GM21390 (cell line): ENCODE measurements around the gene CRLF2.
"Not testable (repeated sequence)": the region's sequence is repeated elsewhere in the genome, so short reads cannot be mapped to it uniquely, and the experiment has no call there.

Source experiments
- ATAC-seq: cut with Tn5 transposase; IDR thresholded peaks from one replicate; pipeline ENCODE4 v1.9.1; 2021; ENCODE audit not compliant: unreplicated experiment

CRLF2 gene

GRCh38 chrX:1169189-1169588 is 43.3 kb downstream of the CRLF2 start:
- no peak for ATAC-seq

- ATAC-seq: no peak
Observed at GRCh38 chrX:1167918-1168481, 44.4 kb downstream of the CRLF2 start.

GRCh38 chrX:1167466-1167865 is 45.0 kb downstream of the CRLF2 start:
- no peak for ATAC-seq

DNA sequence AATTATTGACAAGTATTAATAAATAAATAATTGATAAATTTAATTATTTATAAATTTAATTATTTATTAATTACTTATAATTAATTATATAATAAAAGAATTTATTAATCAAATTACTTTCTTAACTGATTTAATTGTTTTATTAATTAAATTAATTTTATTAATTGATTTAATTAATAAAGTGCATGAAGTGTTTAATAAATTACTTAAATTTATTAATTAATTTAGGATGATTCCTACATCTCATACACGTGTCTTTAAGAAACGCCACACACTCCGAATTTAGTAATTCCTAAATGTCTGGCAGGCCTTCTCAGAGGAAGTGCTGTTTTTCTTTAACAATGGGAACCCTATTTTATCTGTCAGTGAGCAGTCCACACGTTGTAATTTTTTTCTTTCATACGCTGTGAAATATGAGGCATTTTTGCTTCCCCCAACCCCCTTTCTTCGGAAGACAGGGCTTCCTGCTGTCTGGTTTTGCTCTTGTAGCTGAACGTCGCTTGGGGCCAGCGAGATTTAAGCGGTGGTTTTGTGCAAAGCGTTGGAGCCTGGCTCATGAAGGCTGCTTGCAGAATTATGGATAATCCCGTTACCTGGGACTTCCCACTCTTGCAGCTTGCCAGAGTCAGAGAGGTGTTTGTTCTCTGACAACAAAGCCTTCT is 46.8 kb downstream of the CRLF2 start:
- no peak for ATAC-seq

DNA sequence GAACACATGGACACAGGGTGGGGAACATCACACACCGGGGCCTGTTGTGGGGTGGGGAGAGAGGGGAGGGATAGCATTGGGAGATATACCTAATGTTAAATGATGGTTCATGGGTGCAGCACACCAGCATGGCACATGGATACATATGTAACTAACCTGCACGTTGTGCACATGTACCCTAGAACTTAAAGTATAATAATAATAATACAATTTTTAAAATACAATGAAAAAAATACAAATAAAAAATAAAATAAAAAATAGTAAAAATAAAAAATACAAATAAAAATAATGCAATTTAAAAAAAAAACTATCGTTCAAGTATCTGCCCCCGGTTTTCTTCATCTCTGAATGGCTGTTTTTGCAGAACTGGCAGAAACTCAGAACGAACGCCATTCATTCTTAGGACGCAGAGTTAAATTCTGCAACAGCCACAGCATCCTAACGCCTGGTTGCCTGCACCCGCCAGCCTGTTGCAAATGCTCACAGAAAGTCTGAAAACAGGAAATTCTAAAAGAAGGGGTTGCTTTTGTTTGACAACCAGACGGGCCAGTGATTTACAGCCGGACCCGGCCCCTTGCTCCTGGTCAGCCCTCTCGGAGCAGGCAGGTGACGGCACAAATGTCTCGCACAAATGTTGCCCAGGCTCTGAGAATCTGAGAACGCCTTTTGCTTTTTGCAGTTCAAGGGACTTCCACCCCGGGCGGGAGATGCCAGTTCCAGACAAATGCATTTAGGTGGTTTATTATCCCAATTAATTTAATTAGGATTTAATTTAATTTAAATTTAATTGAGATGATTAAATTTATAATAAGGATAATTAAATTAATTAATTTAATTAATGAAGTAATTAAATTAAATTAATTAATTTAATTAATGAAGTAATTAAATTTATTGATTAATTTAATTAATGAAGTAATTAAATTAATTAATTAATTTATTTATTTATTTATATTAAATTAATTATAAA is 47.8 kb downstream of the CRLF2 start:
- ATAC-seq: no peak

GRCh38 chrX:1163231-1163630 is 49.2 kb downstream of the CRLF2 start:
- no peak for ATAC-seq

DNA sequence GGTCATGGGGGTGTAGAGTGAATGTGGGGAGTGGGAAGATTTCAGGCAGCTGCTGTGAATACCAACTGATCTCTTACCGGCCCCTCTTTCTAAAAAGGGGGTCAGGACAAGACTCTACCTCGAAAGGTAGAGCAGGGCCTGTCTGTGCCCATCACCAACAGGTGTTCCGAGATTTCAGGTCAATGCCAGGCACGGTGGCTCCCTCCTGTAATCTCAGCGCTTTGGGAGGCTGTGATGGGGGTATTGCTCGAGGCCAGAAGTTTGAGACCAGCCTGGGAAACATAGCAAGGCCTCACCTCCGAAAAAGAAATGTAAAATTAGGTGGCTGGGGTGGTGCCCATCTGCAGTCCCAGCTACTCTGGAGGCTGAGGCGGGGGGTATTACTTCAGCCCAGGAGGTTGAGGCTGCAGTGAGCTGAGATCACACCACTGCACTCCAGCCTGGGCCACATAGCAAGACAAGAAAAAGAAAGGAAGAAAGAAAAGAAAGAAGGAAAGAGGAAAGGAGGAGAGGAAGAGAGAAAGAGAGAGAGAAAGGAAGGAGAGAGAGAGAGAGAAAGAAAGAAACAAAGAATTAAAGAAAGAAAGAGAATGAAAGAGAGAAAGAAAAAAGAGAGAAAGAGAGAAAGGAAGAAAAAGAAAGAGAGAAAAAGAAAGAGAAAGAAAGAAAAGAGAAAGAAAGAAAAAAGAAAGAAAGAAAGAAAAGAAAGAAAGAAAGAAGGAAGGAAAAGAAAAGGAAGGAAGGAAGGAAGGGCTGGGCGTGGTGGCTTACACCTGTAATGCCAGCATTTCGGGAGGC is 50.1 kb downstream of the CRLF2 start:
- ATAC-seq: no peak

DNA sequence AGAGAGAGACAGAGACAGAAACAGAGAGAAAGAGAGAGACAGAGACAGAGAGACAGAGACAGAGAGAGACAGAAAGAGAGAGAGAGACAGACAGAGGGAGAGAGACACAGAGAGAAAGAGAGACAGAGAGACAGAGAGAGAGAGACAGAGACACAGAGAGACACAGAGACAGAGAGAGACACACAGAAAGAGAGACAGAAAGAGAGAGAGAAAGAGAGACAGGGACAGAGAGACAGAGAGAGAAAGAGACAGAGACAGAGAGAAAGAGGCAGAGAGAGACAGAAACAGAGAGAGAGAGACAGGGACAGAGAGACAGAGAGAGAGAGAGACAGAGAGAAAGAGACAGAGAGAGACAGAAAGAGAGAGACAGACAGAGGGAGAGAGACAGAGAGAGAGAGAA is 52.9 kb downstream of the CRLF2 start:
- no peak for ATAC-seq

DNA sequence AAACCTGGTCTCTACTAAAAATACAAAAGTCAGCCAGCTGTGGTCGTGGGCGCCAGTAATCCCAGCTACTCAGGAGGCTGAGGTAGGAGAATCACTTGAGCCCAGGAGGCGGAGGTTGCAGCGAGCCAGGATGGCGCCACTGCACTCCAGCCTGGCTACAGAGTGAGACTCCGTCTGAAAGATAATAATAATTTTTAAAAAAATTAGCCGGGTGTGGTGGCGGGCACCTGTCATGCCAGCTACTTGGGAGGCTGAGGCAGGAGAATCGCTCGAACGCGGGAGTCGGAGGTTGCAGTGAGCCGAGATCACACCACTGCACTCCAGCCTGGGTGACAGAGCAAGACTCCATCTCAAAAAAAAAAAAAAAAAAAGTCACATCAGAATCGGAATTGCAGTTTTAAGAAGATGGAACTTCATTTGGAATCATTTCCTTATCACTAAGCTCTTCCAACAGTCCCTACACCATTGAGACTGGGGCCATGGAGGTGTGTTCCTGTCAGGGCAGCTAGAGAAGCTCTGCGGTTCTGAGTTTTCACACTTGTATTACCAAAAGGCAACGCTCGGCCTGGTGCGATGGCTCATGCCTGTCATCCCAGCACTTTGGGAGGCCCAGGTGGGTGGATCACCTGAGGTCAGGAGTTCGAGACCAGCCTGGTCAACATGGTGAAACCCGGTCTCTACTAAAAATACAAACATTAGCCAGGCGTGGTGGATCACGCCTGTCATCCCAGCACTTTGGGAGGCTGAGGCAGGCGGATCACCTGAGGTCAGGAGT is 55.6 kb downstream of the CRLF2 start:
- not testable (repeated sequence) for ATAC-seq

DNA sequence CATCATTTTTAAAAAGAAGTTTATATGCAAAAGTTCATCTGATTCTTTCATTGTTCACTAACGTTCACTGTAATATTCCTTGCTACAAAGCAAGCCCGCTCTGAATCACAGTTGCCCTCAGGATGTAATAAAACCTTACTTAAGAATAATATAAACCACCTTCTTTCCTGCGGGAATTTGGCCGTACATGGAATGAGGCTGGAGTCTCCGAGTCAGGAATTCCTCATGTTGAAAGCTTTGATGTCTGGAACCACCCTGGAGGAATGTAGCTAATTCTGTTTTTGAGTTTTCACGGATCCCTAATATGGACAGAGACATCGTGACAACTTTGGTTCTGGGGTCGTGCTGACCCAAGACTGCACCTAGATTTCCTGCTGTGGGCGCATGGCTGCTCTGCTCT is 58.5 kb downstream of the CRLF2 start:
- ATAC-seq: no peak

- no peak for ATAC-seq
Observed at GRCh38 chrX:1152090-1152489, 60.4 kb downstream of the CRLF2 start.

DNA sequence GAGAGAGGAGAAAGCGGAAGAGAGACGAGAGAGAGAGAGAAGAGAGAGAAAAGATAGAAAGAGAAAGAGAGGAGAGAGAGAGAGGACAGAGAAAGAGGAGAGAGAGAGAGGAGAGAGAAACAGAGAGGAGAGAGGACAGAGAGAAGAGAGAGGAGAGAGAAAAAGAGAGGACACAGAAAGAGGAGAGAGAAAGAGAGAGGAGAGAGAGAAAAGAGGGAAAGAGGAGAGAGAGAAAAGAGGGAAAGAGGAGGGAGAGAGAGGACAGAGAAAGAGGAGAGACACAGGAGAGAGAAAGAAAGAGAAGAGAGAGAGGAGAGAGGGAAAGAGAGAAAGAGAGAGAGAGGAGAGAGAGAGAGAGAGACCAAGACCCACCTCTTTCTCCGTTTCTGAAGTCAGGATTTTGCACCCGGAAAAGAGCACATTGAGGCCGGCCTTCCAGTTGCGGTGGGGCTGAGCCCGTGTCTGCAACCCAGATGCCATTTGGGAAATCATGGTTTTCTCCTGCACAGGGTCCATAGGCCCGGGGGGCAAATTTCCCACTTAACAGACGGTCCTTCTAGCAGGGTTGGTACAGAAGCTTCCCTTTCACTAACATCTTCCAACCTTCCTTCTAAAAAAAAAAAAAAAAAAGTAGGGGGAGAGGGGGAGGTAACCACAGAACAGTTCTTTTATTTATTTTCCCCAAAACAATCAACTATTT is 60.9 kb downstream of the CRLF2 start:
- ATAC-seq: no peak

- no peak for ATAC-seq
Observed at GRCh38 chrX:1150569-1151347, 61.7 kb downstream of the CRLF2 start.

DNA sequence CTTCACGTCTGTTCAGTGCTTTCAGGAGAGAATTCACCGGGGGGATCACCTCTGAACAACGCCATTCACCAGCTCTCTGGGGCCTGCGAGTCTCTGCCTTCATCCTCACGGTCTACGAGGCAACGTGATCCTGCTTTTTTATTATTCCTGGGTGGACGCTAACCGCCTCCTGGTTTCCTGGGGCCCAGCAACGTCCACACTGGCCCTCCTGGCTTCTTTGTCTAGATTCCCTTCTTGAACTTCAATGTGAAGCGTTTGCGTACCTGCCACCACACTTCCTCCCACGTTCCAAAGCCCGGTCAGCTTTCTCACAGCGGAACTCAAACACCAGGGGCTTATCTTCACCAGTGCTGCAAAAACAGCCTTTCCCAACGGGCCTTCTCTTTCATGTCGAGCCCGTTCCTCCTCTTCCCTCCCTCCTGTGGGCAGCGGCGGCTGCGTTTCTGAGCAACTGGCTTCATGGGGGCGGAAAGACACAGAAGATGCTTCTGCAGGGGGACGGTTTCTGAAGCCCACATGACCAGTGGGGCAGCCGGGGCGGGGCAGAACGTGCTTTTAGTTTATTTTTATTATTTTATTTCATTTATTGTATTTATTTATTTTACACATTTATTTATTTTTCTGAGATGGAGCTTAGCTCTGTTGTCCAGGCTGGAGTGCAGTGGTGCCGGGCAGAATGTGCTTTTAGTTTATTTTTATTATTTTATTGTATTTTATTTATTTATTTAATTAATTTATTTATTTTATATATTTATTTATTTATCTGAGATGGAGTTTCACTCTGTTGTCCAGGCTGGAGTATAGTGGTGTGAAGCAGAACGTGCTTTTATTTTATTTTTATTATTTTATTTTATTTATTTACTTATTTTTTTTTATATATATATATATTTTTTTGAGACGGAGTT is 64.6 kb downstream of the CRLF2 start:
- no peak for ATAC-seq

DNA sequence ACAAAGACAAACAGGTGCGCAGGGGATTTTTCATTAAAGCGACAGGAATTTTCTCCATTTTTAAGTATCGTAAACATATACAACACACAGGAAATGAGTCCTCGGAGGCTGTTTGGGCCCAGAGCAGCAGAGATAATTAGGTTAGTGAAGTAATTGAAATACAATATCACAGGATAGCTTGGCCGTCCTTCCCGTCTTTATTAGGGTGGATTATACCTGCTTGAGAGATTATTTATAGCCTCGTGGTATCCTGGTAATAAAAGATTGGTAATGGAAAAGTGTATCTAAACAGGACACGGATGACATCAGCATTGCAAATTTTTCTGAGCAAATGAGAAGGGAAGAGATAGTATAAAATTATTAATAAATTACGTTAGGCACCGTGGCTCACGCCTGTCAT is 68.2 kb downstream of the CRLF2 start:
- ATAC-seq: no peak
